ENCODE data around the gene WDR18. TPM values are rescaled to one million over a fixed set of nuclear protein-coding genes. Genes with fewer than 3 reads are reported as not detected.

The WDR18 gene
- total and polyA plus RNA-seq, 2 of the 4 experiments (the other 2 are of a cell fraction): 37.1 to 56.9 TPM

DNA sequence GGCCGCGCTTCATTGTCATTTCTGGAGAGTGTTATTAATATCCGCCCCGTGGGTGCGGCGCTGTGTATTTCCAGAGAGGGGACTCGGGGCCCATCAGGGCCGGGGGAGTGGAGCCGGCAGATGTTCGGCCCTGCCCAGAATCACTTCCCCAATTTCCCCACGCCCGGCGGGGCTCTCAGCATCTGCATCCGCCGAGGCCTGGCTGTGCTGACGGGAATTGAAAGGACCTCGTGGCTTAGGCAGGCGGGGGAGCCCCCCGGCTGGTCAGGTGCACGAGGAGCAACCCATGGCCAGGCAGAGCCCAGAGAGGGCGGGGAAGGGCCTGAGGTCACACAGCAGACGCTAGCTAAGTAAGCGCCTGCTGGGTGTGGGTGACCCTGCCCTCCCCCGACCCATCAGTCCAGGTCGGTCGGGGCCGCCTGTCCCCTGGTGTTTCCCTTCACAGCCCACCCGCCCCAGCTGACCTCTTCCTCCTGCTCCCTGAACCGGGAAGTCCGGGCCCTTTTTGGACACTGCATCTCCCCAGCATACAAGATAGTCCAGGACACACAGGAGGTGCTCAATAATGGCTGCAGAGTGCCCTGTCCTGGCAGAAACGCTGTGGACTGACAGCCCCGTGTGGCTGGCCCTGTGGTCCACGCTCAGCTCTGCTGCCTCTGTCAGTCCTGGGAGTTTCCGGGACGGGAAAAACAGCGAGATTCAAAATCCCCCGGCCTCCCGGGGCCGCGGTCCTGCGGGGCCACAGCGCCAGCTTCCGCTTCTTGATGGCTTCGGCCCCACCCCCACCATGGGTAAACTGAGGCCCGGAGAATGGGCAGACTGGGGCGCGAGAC lies 36.2 kb upstream of the WDR18 start:
- Histone ChIP-seq H3K79me1 (ENCODE audit: low read depth in 1 of 2, low read length in 2 of 2) (peaks cover 12 to 70% of the 10 kb centered on the region in 2 experiments), H3K9ac (ENCODE audit: low read depth, low read length) (no peak overlapping the region), H3K4ac (ENCODE audit: low read depth, low read length) (no peak overlapping the region), H4K91ac (ENCODE audit: insufficient read depth, low read depth, low read length) (no peak overlapping the region), H3K9me3 (ENCODE audit: control insufficient read depth, insufficient read depth, low read length) (no peaks in the 10 kb centered on the region), H2BK20ac (ENCODE audit: low read depth, low read length) (no peak overlapping the region), H2BK120ac (ENCODE audit: low read depth, low read length) (no peak overlapping the region), H3K14ac (replicated peaks; ENCODE audit: low read depth, low read length) (no peak overlapping the region), H3K4me1 (ENCODE audit: control insufficient read depth, insufficient read depth, low read length) (peaks cover 14% of the 10 kb centered on the region), H2AK5ac (ENCODE audit: low read depth, low read length) (no peak overlapping the region), H3K18ac (ENCODE audit: low read depth, low read length) (no peak overlapping the region), H3K56ac (ENCODE audit: extremely low read depth, insufficient read depth, low read length) (no peak overlapping the region), H2AK9ac (replicated peaks; ENCODE audit: low read depth, low read length, poor library complexity) (no peak overlapping the region), H4K20me1 (ENCODE audit: insufficient read depth, low read length) (peaks cover 59% of the 10 kb centered on the region), H3K4me2 (ENCODE audit: low read depth, low read length) (no peak overlapping the region), H3K27ac (ENCODE audit: insufficient read depth, low read length) (no peak overlapping the region), H2BK5ac (ENCODE audit: low read depth, low read length, poor library complexity, severe bottlenecking) (no peak overlapping the region), H3K23ac (ENCODE audit: low read depth, low read length) (no peak overlapping the region), H2AFZ (replicated peaks; ENCODE audit: low read length, poor library complexity) (no peak overlapping the region), H3K9me1 (ENCODE audit: insufficient read depth, low read length) (0 out of 2 replicates have a peak, but pooled peaks cover 2% of the 10 kb centered on the region), H4K8ac (ENCODE audit: low read depth in 2 of 2, low read length in 2 of 2) (no peak overlapping the region), H3K36me3 (ENCODE audit: control insufficient read depth, insufficient read depth, low read length) (peaks cover 26% of the 10 kb centered on the region; the same call in 1 of the 2 replicates), H3K27me3 (ENCODE audit: control insufficient read depth, insufficient read depth, low read length) (no peaks in the 10 kb centered on the region), H2BK15ac (ENCODE audit: low read depth, low read length) (no peak overlapping the region), H3K4me3 (ENCODE audit: insufficient read depth, low read depth, low read length) (no peak overlapping the region), H4K5ac (ENCODE audit: low read depth, low read length) (no peak overlapping the region)
- ATAC-seq (ENCODE audit: low read depth) (no peak), DNase-seq (no peak)
- CTCF ChIA-PET: no interaction called here
- intact Hi-C loops (cut with micrococcal nuclease): no loop called here
- dilution Hi-C loops (cut with HindIII; ENCODE audit: low sequenced_read_pairs, unreplicated experiment): no loop called here
- POLR2A ChIA-PET (ENCODE audit: unreplicated experiment): no interaction called here
- in situ Hi-C loops (cut with MboI; ENCODE audit: low sequenced_read_pairs): no loop called here
- no TSS peak for BruUV-seq (replicated peaks)
- WGBS, 2 experiments (ENCODE audit: extremely low coverage in 2 of 2, insufficient read length in 1 of 2): 92% methylated on average over 31 of the region's 47 CpGs; no CpG with 5 or more reads in 1 of the 2 experiments
- no peak for TF ChIP-seq RCOR1 (IDR thresholded peaks at IDR 0.05; ENCODE audit: insufficient replicate concordance, low read length)
- no peak for TF ChIP-seq CHD1 (IDR thresholded peaks at IDR 0.05; ENCODE audit: low read depth, low read length)
- TF ChIP-seq SMC3 (IDR thresholded peaks at IDR 0.05; ENCODE audit: low read depth, low read length): no peak
- no peak for TF ChIP-seq MXI1 (IDR thresholded peaks at IDR 0.05; ENCODE audit: borderline replicate concordance, low read depth, low read length)
- TF ChIP-seq CEBPB (IDR thresholded peaks at IDR 0.05; ENCODE audit: low read depth, low read length): no peak
- TF ChIP-seq FOS (IDR thresholded peaks at IDR 0.05; ENCODE audit: low read depth, low read length): no peak
- TF ChIP-seq NFE2L2 (IDR thresholded peaks at IDR 0.05; ENCODE audit: low read depth, low read length): no peak
- TF ChIP-seq, protein P1, sequence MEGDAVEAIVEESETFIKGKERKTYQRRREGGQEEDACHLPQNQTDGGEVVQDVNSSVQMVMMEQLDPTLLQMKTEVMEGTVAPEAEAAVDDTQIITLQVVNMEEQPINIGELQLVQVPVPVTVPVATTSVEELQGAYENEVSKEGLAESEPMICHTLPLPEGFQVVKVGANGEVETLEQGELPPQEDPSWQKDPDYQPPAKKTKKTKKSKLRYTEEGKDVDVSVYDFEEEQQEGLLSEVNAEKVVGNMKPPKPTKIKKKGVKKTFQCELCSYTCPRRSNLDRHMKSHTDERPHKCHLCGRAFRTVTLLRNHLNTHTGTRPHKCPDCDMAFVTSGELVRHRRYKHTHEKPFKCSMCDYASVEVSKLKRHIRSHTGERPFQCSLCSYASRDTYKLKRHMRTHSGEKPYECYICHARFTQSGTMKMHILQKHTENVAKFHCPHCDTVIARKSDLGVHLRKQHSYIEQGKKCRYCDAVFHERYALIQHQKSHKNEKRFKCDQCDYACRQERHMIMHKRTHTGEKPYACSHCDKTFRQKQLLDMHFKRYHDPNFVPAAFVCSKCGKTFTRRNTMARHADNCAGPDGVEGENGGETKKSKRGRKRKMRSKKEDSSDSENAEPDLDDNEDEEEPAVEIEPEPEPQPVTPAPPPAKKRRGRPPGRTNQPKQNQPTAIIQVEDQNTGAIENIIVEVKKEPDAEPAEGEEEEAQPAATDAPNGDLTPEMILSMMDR (conservative IDR thresholded peaks at IDR 0.05; ENCODE audit: low read depth, low read length): no peak
- no peak for TF ChIP-seq BHLHE40 (IDR thresholded peaks at IDR 0.05; ENCODE audit: low read depth, low read length)
- TF ChIP-seq POLR2A (IDR thresholded peaks at IDR 0.05; ENCODE audit: low read depth, low read length): no peak
- TF ChIP-seq, protein P2, sequence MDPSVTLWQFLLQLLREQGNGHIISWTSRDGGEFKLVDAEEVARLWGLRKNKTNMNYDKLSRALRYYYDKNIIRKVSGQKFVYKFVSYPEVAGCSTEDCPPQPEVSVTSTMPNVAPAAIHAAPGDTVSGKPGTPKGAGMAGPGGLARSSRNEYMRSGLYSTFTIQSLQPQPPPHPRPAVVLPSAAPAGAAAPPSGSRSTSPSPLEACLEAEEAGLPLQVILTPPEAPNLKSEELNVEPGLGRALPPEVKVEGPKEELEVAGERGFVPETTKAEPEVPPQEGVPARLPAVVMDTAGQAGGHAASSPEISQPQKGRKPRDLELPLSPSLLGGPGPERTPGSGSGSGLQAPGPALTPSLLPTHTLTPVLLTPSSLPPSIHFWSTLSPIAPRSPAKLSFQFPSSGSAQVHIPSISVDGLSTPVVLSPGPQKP (IDR thresholded peaks at IDR 0.05; ENCODE audit: borderline replicate concordance, low read depth, low read length): no peak
- TF ChIP-seq, protein P3, sequence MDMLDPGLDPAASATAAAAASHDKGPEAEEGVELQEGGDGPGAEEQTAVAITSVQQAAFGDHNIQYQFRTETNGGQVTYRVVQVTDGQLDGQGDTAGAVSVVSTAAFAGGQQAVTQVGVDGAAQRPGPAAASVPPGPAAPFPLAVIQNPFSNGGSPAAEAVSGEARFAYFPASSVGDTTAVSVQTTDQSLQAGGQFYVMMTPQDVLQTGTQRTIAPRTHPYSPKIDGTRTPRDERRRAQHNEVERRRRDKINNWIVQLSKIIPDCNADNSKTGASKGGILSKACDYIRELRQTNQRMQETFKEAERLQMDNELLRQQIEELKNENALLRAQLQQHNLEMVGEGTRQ (IDR thresholded peaks at IDR 0.05; ENCODE audit: low read depth, low read length): no peak
- no peak for TF ChIP-seq RAD21 (IDR thresholded peaks at IDR 0.05; ENCODE audit: low read length)
- TF ChIP-seq RFX5 (IDR thresholded peaks at IDR 0.05; ENCODE audit: low read depth, low read length): no peak
- no peak for TF ChIP-seq MAFK (IDR thresholded peaks at IDR 0.05; ENCODE audit: low read depth, low read length)
